ENCODE results near the gene IRF8.

IRF8 gene

GRCh38 chr16:85943711-85944110, 44.7 kb downstream of the IRF8 start:
- Mint-ChIP-seq H3K4me3 (no peak overlapping the region), H3K9me3 (peaks cover 14% of the 10 kb centered on the region), H3K27ac (no peak overlapping the region), H3K36me3 (ENCODE audit: low read depth) (no peaks in the 10 kb centered on the region), H3K27me3 (ENCODE audit: low read depth, poor library complexity) (peaks cover 69% of the 10 kb centered on the region), H3K4me1 (peaks cover 6% of the 10 kb centered on the region)
- DNase-seq = no peak
- TF ChIP-seq CTCF (IDR thresholded peaks at IDR 0.05) = no peak

- H3K27ac Mint-ChIP-seq = no peak overlapping the region
Observed at GRCh38 chr16:85944572-85945423, 45.8 kb downstream of the IRF8 start.

GRCh38 chr16:85945424-85945751, 46.4 kb downstream of the IRF8 start:
- no peak overlapping the region for H3K27ac Mint-ChIP-seq
- TF ChIP-seq CTCF (IDR thresholded peaks at IDR 0.05) = no peak
- H3K36me3 Mint-ChIP-seq (ENCODE audit: low read depth) = no peaks in the 10 kb centered on the region
- H3K27me3 Mint-ChIP-seq (ENCODE audit: low read depth, poor library complexity) = peaks cover 68% of the 10 kb centered on the region
- H3K4me3 Mint-ChIP-seq = no peak overlapping the region
- H3K9me3 Mint-ChIP-seq = peaks cover 2% of the 10 kb centered on the region
- DNase-seq = no peak
- H3K4me1 Mint-ChIP-seq = peaks cover 6% of the 10 kb centered on the region

More at GRCh38 chr16:85944572-85945423, 45.8 kb downstream of the IRF8 start:
- no peak for TF ChIP-seq CTCF (IDR thresholded peaks at IDR 0.05)
- H3K4me1 Mint-ChIP-seq = peaks cover 6% of the 10 kb centered on the region
- peaks cover 68% of the 10 kb centered on the region for H3K27me3 Mint-ChIP-seq (ENCODE audit: low read depth, poor library complexity)
- no peak for DNase-seq
- H3K36me3 Mint-ChIP-seq (ENCODE audit: low read depth) = no peaks in the 10 kb centered on the region
- H3K9me3 Mint-ChIP-seq = peaks cover 7% of the 10 kb centered on the region
- no peak overlapping the region for H3K4me3 Mint-ChIP-seq

GRCh38 chr16:85946541-85947124, 47.7 kb downstream of the IRF8 start:
- DNase-seq = no peak
- H3K4me1 Mint-ChIP-seq = peaks cover 6% of the 10 kb centered on the region
- H3K36me3 Mint-ChIP-seq (ENCODE audit: low read depth) = no peaks in the 10 kb centered on the region
- no peaks in the 10 kb centered on the region for H3K9me3 Mint-ChIP-seq
- H3K27ac Mint-ChIP-seq = no peak overlapping the region
- H3K4me3 Mint-ChIP-seq = no peak overlapping the region
- peaks cover 65% of the 10 kb centered on the region for H3K27me3 Mint-ChIP-seq (ENCODE audit: low read depth, poor library complexity)
- no peak for TF ChIP-seq CTCF (IDR thresholded peaks at IDR 0.05)

GRCh38 chr16:85947230-85948137, 48.5 kb downstream of the IRF8 start:
- H3K4me3 Mint-ChIP-seq = no peak overlapping the region
- DNase-seq = no peak
- peaks cover 65% of the 10 kb centered on the region for H3K27me3 Mint-ChIP-seq (ENCODE audit: low read depth, poor library complexity)
- H3K9me3 Mint-ChIP-seq = no peaks in the 10 kb centered on the region
- H3K36me3 Mint-ChIP-seq (ENCODE audit: low read depth) = no peaks in the 10 kb centered on the region
- H3K27ac Mint-ChIP-seq = no peak overlapping the region
- H3K4me1 Mint-ChIP-seq = peaks cover 6% of the 10 kb centered on the region
- TF ChIP-seq CTCF (IDR thresholded peaks at IDR 0.05) = no peak

Measured in nephron progenitor cell (in vitro differentiated cells).